Measurements from ENCODE around the gene LGI2.

Gene LGI2

DNA sequence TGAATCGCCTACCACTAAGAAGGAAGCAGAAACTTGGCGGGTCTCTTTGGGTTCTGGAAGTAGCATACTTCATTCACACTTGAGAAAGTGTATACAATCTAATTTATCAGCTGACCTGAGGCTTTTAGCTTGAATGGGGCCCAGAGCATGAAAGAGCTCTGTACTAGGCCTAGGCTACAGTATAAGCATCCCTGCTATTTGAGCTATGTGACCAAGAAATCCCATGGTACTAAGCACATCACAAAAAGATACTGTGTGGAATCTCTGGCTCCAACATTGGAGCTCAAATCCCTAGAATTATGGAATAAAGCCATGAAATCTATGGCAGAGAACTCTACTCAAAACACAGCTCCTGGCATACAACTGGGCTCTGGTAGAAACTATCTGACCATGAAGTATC, 74.0 kb downstream of the LGI2 start:
- no peak overlapping the region for H3K4me2 ChIP-seq (ENCODE audit: low read depth, low read length)
- DNase-seq: no peak
- H2AFZ ChIP-seq (ENCODE audit: low read length): no peak overlapping the region
- H3K4me1 ChIP-seq (ENCODE audit: low read length): peaks cover 28% of the 10 kb centered on the region
- H3K9me3 ChIP-seq (replicated peaks; ENCODE audit: insufficient read depth, low read length): no peaks in the 10 kb centered on the region
- no peak for TF ChIP-seq EZH2phosphoT487 (IDR thresholded peaks at IDR 0.05; ENCODE audit: low read length)
- TF ChIP-seq, protein P1, sequence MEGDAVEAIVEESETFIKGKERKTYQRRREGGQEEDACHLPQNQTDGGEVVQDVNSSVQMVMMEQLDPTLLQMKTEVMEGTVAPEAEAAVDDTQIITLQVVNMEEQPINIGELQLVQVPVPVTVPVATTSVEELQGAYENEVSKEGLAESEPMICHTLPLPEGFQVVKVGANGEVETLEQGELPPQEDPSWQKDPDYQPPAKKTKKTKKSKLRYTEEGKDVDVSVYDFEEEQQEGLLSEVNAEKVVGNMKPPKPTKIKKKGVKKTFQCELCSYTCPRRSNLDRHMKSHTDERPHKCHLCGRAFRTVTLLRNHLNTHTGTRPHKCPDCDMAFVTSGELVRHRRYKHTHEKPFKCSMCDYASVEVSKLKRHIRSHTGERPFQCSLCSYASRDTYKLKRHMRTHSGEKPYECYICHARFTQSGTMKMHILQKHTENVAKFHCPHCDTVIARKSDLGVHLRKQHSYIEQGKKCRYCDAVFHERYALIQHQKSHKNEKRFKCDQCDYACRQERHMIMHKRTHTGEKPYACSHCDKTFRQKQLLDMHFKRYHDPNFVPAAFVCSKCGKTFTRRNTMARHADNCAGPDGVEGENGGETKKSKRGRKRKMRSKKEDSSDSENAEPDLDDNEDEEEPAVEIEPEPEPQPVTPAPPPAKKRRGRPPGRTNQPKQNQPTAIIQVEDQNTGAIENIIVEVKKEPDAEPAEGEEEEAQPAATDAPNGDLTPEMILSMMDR (IDR thresholded peaks at IDR 0.05; ENCODE audit: low read length): no peak
- no peak for TF ChIP-seq EZH2 (optimal IDR thresholded peaks at IDR 0.05; ENCODE audit: low read depth, low read length)
- H3F3A ChIP-seq (ENCODE audit: insufficient read depth, low read length): peaks cover 16% of the 10 kb centered on the region
- H3K9me2 ChIP-seq (replicated peaks; ENCODE audit: insufficient read depth, low read length): no peaks in the 10 kb centered on the region
- H3K4me3 ChIP-seq (ENCODE audit: low read length): no peak overlapping the region
- no peaks in the 10 kb centered on the region for H3K36me3 ChIP-seq (replicated peaks; ENCODE audit: insufficient read depth, low read length)
- no peaks in the 10 kb centered on the region for H3K79me2 ChIP-seq (ENCODE audit: low read length)
- H4K20me1 ChIP-seq (ENCODE audit: insufficient read depth, low read length): no peaks in the 10 kb centered on the region
- H3K27me3 ChIP-seq (replicated peaks; ENCODE audit: insufficient read depth, low read length): no peaks in the 10 kb centered on the region
- H3K9ac ChIP-seq (ENCODE audit: low read length): no peak overlapping the region
- H3K27ac ChIP-seq (ENCODE audit: low read length): no peak overlapping the region

DNA sequence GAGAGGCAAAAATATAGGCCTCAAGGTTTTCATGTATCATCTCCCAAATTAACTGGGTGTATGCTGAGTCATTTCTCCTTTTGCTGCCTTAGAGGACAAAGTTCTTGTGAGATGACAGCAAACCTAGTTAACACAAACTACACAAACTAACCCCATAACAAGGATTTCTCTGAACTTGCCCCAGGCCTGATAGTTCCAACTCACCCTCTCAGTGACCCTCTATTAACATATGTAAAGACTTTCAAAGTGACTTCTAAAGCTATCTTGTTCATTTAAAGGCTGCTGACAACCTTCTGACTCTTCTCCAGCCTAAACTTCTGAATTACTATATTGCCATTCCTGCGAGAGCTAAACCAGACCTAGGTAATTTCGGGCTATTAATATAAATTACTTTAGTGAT, 74.7 kb downstream of the LGI2 start:
- Histone ChIP-seq H3F3A (ENCODE audit: insufficient read depth, low read length) (peaks cover 16% of the 10 kb centered on the region), H2AFZ (ENCODE audit: low read length) (no peak overlapping the region), H3K4me1 (ENCODE audit: low read length) (peaks cover 31% of the 10 kb centered on the region), H3K9me2 (replicated peaks; ENCODE audit: insufficient read depth, low read length) (no peaks in the 10 kb centered on the region), H3K79me2 (ENCODE audit: low read length) (no peaks in the 10 kb centered on the region), H3K27me3 (replicated peaks; ENCODE audit: insufficient read depth, low read length) (no peaks in the 10 kb centered on the region), H3K9me3 (replicated peaks; ENCODE audit: insufficient read depth, low read length) (no peaks in the 10 kb centered on the region), H3K27ac (ENCODE audit: low read length) (no peak overlapping the region), H3K4me2 (ENCODE audit: low read depth, low read length) (no peak overlapping the region), H3K4me3 (ENCODE audit: low read length) (no peak overlapping the region), H4K20me1 (ENCODE audit: insufficient read depth, low read length) (no peaks in the 10 kb centered on the region), H3K9ac (ENCODE audit: low read length) (no peak overlapping the region), H3K36me3 (replicated peaks; ENCODE audit: insufficient read depth, low read length) (no peaks in the 10 kb centered on the region)
- no peak for DNase-seq
- TF ChIP-seq, protein P1 (IDR thresholded peaks at IDR 0.05; ENCODE audit: low read length): no peak
- no peak for TF ChIP-seq EZH2 (optimal IDR thresholded peaks at IDR 0.05; ENCODE audit: low read depth, low read length)
- TF ChIP-seq EZH2phosphoT487 (IDR thresholded peaks at IDR 0.05; ENCODE audit: low read length): no peak

DNA sequence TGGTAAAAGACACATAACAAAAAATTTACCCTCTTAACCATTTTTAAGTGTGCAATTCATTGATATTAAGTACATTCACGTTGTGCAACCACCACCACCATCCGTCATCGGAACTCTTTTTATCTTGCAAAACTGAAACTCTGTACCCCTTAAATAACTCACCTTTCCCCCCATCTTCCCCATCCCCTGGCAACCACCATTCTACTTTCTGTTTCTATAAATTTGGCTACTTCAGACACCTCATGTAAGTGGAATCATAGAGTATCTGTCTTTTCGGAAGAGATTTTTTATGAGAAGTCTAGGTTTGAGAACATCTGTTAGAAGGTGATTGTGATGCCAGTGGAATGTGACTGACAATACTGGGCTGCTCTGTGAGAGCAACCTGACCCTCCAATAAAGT, 78.1 kb downstream of the LGI2 start:
- H3K27ac ChIP-seq (ENCODE audit: low read length): peak overlapping the region; percentile 95
- no peaks in the 10 kb centered on the region for H3K27me3 ChIP-seq (replicated peaks; ENCODE audit: insufficient read depth, low read length)
- H3K9me2 ChIP-seq (replicated peaks; ENCODE audit: insufficient read depth, low read length): no peaks in the 10 kb centered on the region
- peak overlapping the region; percentile 44 for H2AFZ ChIP-seq (ENCODE audit: low read length)
- peak overlapping the region; percentile 55 for H3K9ac ChIP-seq (ENCODE audit: low read length)
- TF ChIP-seq EZH2phosphoT487 (IDR thresholded peaks at IDR 0.05; ENCODE audit: low read length) (no peak), EZH2 (optimal IDR thresholded peaks at IDR 0.05; ENCODE audit: low read depth, low read length) (no peak)
- TF ChIP-seq, protein P1 (IDR thresholded peaks at IDR 0.05; ENCODE audit: low read length): no peak
- H4K20me1 ChIP-seq (ENCODE audit: insufficient read depth, low read length): no peaks in the 10 kb centered on the region
- peaks cover 16% of the 10 kb centered on the region for H3F3A ChIP-seq (ENCODE audit: insufficient read depth, low read length)
- peak overlapping the region; percentile 86 for H3K4me2 ChIP-seq (ENCODE audit: low read depth, low read length)
- H3K4me3 ChIP-seq (ENCODE audit: low read length): peak overlapping the region; percentile 48
- H3K4me1 ChIP-seq (ENCODE audit: low read length): peaks cover 31% of the 10 kb centered on the region
- no peaks in the 10 kb centered on the region for H3K79me2 ChIP-seq (ENCODE audit: low read length)
- no peaks in the 10 kb centered on the region for H3K36me3 ChIP-seq (replicated peaks; ENCODE audit: insufficient read depth, low read length)
- peak; percentile 90 for DNase-seq
- H3K9me3 ChIP-seq (replicated peaks; ENCODE audit: insufficient read depth, low read length): no peaks in the 10 kb centered on the region

All from MM.1S (cell line).